Upper lobe of left lung (tissue), 6 donors: ENCODE results near the gene TAMALIN. TPM values are rescaled to one million over a fixed set of nuclear protein-coding genes. Genes with fewer than 3 reads are reported as not detected.

ENCODE experiments used
- ATAC-seq, 2 donors: fragments of 200-7000 bp; cut with Tn5 transposase; one replicate each; pipeline ENCODE4 v1.9.1; 2022; ENCODE audit warnings: mild to moderate bottlenecking in 2 of 2, moderate library complexity in 2 of 2; ENCODE audit not compliant: low FRiP score in 2 of 2
- DNase-seq, 2 donors: peaks; one replicate each; pipeline ENCODE4 v3.0.0-alpha.2; 2019 to 2020
- H3K27ac ChIP-seq, 4 donors: fragments of 200-600 bp; sonication (generic); one replicate each; pipeline ENCODE4 v1.5.1; 2016 to 2019
- H3K27me3 ChIP-seq, 4 donors: fragments of 200-600 bp; sonication (generic); one replicate each; pipeline ENCODE4 v1.5.1; 2017 to 2019
- H3K36me3 ChIP-seq, 4 donors: fragments of 200-600 bp; sonication (generic); one replicate each; pipeline ENCODE4 v1.5.1; 2016 to 2019
- H3K4me1 ChIP-seq, 4 donors: fragments of 200-600 bp; sonication (generic); one replicate each; pipeline ENCODE4 v1.5.1; 2018 to 2019
- H3K4me3 ChIP-seq, 4 donors: fragments of 200-600 bp; sonication (generic); one replicate each; pipeline ENCODE4 v1.5.1; 2017 to 2019; ENCODE audit warnings: mild to moderate bottlenecking in 2 of 4, moderate library complexity in 1 of 4
- H3K9me3 ChIP-seq, 4 donors: fragments of 200-600 bp; sonication (generic); one replicate each; pipeline ENCODE4 v1.5.1; 2018 to 2019
- EP300 ChIP-seq, 4 donors: sonication (generic); formaldehyde crosslinking; IDR thresholded peaks; one replicate each; pipeline ENCODE4 v1.5.1; 2017; ENCODE audit warnings: antibody characterized with exemption in 4 of 4, control low read depth in 2 of 4
- POLR2A ChIP-seq, 4 donors: fragments of 450-650 bp; IDR thresholded peaks; one replicate each; pipeline ENCODE4 v1.5.1; 2016 to 2017; ENCODE audit warnings: antibody characterized with exemption in 4 of 4, mild to moderate bottlenecking in 2 of 4
- POLR2AphosphoS5 ChIP-seq, 2 donors: sonication (generic); formaldehyde crosslinking; IDR thresholded peaks; one replicate each; pipeline ENCODE4 v1.5.1; 2017; ENCODE audit warnings: antibody characterized with exemption in 2 of 2
- WGBS, 2 donors: methylation state at CpG; one replicate each; pipeline ENCODE4 v1.1.5; 2017 to 2018; 5-methylcytosine and 5-hydroxymethylcytosine counted together
- total RNA-seq, 6 donors: library from RNA; depleted of rRNA in 4 of 6; stranded (reverse); fragments of >200 nt in 4 of 6; gene quantifications; one replicate each; pipeline versions ENCODE4 v1.1.0 to v1.2.1, GENCODE V29; 2016 to 2021
- TF ChIP-seq, protein P1 (sequence below), 6 experiments: fragments of 450-650 bp in 4 of 6; fragments of 200-600 bp in 2 of 6; sonication (generic) in 2 of 6; IDR thresholded peaks; one replicate each; pipeline ENCODE4 v1.5.1; 2016 to 2019; ENCODE audit warnings: antibody characterized with exemption in 6 of 6
- donor health status: DM: no; HTN: no; CAD: no; lungs with moderate emphysema.
- donor health status: DM: no; HTN: yes; CAD: no; lungs with severe emphysema.

TAMALIN gene
- total RNA-seq, 6 donors from 2014 or later, result 52.3 to 170 (median 73.7) TPM

DNA sequence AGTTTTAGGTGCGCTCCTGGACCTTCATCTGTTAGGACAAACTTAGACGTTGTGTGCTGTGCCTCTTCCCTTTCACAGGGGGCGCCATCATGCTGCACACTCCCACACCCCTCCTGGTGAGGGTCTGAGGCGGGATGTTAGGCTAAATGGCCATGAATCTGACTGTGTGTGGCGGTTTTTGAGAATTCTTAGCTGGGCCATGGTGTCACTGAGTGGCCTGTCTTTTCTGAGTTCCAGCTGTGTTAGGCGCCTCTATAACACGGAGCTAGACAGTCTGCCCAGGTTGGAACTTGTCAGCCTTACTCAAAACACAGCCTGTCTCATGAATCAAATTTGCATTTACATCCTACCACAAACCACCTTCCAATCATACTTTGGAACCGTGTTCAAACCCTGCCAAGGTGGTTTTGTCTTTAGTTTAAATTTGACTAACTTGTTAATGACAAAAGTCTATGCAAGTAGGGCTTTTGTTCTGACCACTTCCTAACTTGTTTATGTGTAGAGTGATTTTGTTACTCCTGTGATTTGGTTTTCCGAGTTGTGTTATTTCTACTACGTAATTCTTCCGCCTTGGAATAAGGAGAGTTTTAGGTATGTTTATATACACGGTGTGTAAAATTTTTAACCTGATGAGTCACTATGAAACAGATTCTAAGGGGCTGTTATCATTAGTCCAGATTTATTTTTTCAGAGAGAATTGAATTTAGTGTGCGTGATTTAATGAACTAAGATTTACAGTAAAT is 35.7 kb upstream of the TAMALIN start:
- 71 to 75% methylated on average over 12 to 13 of the region's 13 CpGs for WGBS, 2 donors
- Histone ChIP-seq H3K9me3 (no peaks in the 10 kb centered on the region), H3K27ac (peak overlapping the region; percentile 48 to 83 (median 78)), H3K36me3 (peaks cover 0 to 10% (median 6%) of the 10 kb centered on the region in 4 donors), H3K27me3 (no peaks in the 10 kb centered on the region), H3K4me1 (peaks cover 40 to 55% (median 53%) of the 10 kb centered on the region in 4 donors), H3K4me3 (no peak overlapping the region)
- ATAC-seq (no peak), DNase-seq (no peak)
- no peak for TF ChIP-seq EP300 (IDR thresholded peaks at IDR 0.05)
- TF ChIP-seq, protein P1, sequence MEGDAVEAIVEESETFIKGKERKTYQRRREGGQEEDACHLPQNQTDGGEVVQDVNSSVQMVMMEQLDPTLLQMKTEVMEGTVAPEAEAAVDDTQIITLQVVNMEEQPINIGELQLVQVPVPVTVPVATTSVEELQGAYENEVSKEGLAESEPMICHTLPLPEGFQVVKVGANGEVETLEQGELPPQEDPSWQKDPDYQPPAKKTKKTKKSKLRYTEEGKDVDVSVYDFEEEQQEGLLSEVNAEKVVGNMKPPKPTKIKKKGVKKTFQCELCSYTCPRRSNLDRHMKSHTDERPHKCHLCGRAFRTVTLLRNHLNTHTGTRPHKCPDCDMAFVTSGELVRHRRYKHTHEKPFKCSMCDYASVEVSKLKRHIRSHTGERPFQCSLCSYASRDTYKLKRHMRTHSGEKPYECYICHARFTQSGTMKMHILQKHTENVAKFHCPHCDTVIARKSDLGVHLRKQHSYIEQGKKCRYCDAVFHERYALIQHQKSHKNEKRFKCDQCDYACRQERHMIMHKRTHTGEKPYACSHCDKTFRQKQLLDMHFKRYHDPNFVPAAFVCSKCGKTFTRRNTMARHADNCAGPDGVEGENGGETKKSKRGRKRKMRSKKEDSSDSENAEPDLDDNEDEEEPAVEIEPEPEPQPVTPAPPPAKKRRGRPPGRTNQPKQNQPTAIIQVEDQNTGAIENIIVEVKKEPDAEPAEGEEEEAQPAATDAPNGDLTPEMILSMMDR (IDR thresholded peaks at IDR 0.05), result peak in 5 of 6 experiments; percentile 9 to 38 (median 31)

DNA sequence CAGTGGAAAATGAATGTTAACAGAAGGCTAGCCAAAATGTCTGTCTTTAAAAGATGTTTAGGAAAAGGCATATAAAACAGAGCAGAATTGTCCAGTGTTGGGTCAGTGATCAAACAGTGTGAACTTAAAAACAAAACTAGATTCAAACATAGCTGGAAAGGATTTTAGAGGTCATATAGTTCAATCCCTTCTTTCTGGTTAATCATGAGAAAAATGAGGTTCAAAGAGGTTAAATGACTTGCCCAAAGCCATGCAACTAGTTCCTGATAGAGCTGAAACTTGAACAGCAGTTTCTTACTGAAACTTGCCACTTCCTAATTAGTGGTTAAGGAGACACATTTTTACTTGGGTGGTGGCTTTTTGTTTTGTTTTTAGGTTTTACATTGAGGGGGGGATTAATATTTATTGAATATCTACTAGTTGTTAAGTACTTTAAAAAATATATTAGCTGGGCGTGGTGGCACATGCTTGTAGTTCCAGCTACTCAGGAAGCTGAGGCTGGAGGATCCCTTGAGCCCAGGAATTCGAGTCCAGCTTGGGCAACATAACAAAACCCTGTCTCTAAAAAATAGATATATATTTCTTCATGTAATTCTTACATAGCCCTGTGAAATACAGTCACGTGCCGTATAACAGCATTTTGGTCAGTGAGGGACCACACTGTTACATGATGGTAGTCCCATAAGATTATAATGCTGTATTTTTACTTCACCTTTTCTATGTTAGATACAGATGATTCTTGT is 34.9 kb upstream of the TAMALIN start:
- Histone ChIP-seq H3K27me3 (no peaks in the 10 kb centered on the region), H3K27ac (peak overlapping the region; percentile 71 to 83 (median 78)), H3K9me3 (no peaks in the 10 kb centered on the region), H3K36me3 (peaks cover 0 to 18% (median 12%) of the 10 kb centered on the region in 4 donors), H3K4me3 (no peak overlapping the region), H3K4me1 (peaks cover 41 to 59% (median 55%) of the 10 kb centered on the region in 4 donors)
- TF ChIP-seq, protein P1 (IDR thresholded peaks at IDR 0.05), result no peak
- TF ChIP-seq POLR2AphosphoS5 (IDR thresholded peaks at IDR 0.05) (no peak), POLR2A (IDR thresholded peaks at IDR 0.05) (no peak), EP300 (IDR thresholded peaks at IDR 0.05) (no peak)
- peak in 1 of 2 donors; percentile 47 for ATAC-seq
- DNase-seq, result no peak
- WGBS, 2 donors, result 42 to 50% methylated on average over 4 of the region's 4 CpGs

DNA sequence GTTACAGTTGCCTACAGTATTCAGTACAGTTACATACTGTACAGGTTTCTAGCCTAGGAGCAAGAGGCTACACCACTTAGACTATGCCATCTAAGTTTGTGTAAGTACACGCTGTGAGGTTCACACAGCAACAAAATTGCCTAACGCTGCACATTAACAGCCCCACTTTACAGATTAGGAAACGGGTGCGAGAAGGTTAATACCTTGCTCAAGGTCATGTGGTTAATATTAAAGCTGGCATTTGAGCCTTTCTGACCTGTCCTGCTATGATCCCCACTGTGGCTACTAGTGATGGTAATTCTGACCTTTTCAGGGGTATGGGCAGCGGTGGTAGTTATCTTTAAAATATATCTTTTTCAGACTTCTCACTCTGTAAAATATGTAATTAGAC is 34.3 kb upstream of the TAMALIN start:
- 49 to 68% methylated on average over 5 of the region's 5 CpGs for WGBS, 2 donors

DNA sequence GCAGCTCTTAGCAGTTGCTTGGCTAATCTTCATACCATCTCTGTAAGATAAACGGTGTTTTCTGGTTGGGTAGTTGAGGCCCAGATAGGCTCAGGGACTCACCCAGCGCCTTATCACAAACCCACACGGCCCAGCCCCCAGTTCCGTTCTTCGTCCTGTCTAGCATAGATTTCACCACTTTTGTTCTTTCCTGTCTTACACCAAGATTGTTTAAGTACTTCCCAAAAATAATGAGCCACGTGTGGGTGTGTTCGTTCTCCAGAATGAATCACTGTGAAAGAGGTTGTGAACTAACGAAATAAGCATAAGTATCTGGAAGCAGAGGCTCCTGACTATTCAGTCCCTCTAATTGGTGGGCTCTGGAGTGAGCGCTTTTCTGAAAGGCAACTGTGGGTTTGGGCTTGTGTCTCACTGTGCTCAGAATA is 33.9 kb upstream of the TAMALIN start:
- peak overlapping the region; percentile 71 to 83 (median 78) for H3K27ac ChIP-seq
- ATAC-seq (peak; percentile 80 to 87), DNase-seq (peak in 1 of 2 donors; percentile 86)
- peak overlapping the region in 1 of 4 donors; percentile 8 for H3K4me3 ChIP-seq
- peaks cover 51 to 65% (median 62%) of the 10 kb centered on the region in 4 donors for H3K4me1 ChIP-seq
- H3K36me3 ChIP-seq, result peaks cover 0 to 24% (median 12%) of the 10 kb centered on the region in 4 donors
- TF ChIP-seq POLR2A (IDR thresholded peaks at IDR 0.05), result peak in 1 of 4 donors; percentile 26
- TF ChIP-seq, protein P1 (IDR thresholded peaks at IDR 0.05), result no peak
- TF ChIP-seq EP300 (IDR thresholded peaks at IDR 0.05), result peak in 2 of 4 donors; percentile 65 to 82
- TF ChIP-seq POLR2AphosphoS5 (IDR thresholded peaks at IDR 0.05), result peak; percentile 54 to 79
- H3K9me3 ChIP-seq, result no peaks in the 10 kb centered on the region
- no peaks in the 10 kb centered on the region for H3K27me3 ChIP-seq
- WGBS, 2 donors, result 16 to 31% methylated on average over 9 of the region's 9 CpGs

More for the DNA sequence above, 34.3 kb upstream of the TAMALIN start:
- H3K9me3 ChIP-seq, result no peaks in the 10 kb centered on the region
- peak overlapping the region in 1 of 4 donors; percentile 8 for H3K4me3 ChIP-seq
- H3K36me3 ChIP-seq, result peaks cover 0 to 22% (median 12%) of the 10 kb centered on the region in 4 donors
- peak overlapping the region; percentile 71 to 83 (median 78) for H3K27ac ChIP-seq
- ATAC-seq (peak in 1 of 2 donors; percentile 1), DNase-seq (no peak)
- H3K4me1 ChIP-seq, result peaks cover 47 to 65% (median 61%) of the 10 kb centered on the region in 4 donors
- no peaks in the 10 kb centered on the region for H3K27me3 ChIP-seq
- no peak for TF ChIP-seq EP300 (IDR thresholded peaks at IDR 0.05)
- TF ChIP-seq POLR2A (IDR thresholded peaks at IDR 0.05), result no peak
- TF ChIP-seq, protein P1 (IDR thresholded peaks at IDR 0.05), result no peak
- no peak for TF ChIP-seq POLR2AphosphoS5 (IDR thresholded peaks at IDR 0.05)
